Measurements from ENCODE around the gene CHIT1. TPM values are rescaled to one million over a fixed set of nuclear protein-coding genes. Genes with fewer than 3 reads are reported as not detected.
A peak's percentile ranks its signal among the peaks of the same experiment; 100 is the strongest.

CHIT1 gene
- total and polyA plus RNA-seq, 2 of the 8 experiments (the other 6 are each of a cell fraction or from before 2014, with no cell fraction given) = not detected

- DNase-seq (ENCODE audit: low read depth in 1 of 2, low spot score in 2 of 2) = no peak
- Histone ChIP-seq H3K4me1 (replicated peaks in 1 of 4; ENCODE audit: control insufficient read depth in 3 of 4, insufficient read depth in 4 of 4, low read length in 3 of 4) (peaks cover 0 to 3% (median 0%) of the 10 kb centered on the region in 4 experiments; a peak in 1 of 7 replicates), H3K4me2 (ENCODE audit: insufficient read depth in 1 of 2, low read depth in 2 of 2, low read length in 2 of 2) (no peak overlapping the region), H3K27ac (ENCODE audit: low read depth, low read length) (no peak overlapping the region), H3K27me3 (replicated peaks in 1 of 4; ENCODE audit: control insufficient read depth in 3 of 4, extremely low read depth in 1 of 4, insufficient read depth in 3 of 4, low read length in 3 of 4) (no peaks in the 10 kb centered on the region; a peak in 1 of 7 replicates), H3K9me3 (ENCODE audit: insufficient read depth in 2 of 2, low read depth in 1 of 2, low read length in 1 of 2) (no peaks in the 10 kb centered on the region), H3K9ac (replicated peaks in 1 of 4; ENCODE audit: extremely low read depth in 1 of 4, low read depth in 3 of 4, low read length in 3 of 4) (no peak overlapping the region), H3K79me1 (ENCODE audit: low read depth, low read length) (no peaks in the 10 kb centered on the region), H3K23ac (ENCODE audit: insufficient read length) (no peak overlapping the region), H3K36me3 (ENCODE audit: control insufficient read depth in 2 of 4, insufficient read depth in 4 of 4, low read length in 3 of 4) (no peaks in the 10 kb centered on the region), H3K4me3 (ENCODE audit: extremely low read depth in 1 of 4, insufficient read depth in 2 of 4, low read depth in 3 of 4, low read length in 4 of 4) (no peak overlapping the region), H3K23me2 (ENCODE audit: low read depth, low read length) (no peaks in the 10 kb centered on the region), H3K79me2 (ENCODE audit: control insufficient read depth in 1 of 2, insufficient read depth in 2 of 2, low read length in 2 of 2) (no peaks in the 10 kb centered on the region), H2AFZ (ENCODE audit: low read length) (no peak overlapping the region), H3K56ac (replicated peaks; ENCODE audit: insufficient read length, low read depth, low read length) (no peak overlapping the region), H2AK5ac (ENCODE audit: low read depth, low read length) (no peak overlapping the region), H3K14ac (ENCODE audit: insufficient read length) (no peak overlapping the region), H4K5ac (ENCODE audit: insufficient read length, low read depth, low read length) (no peak overlapping the region), H4K20me1 (replicated peaks in 1 of 2; ENCODE audit: control insufficient read depth in 1 of 2, insufficient read depth in 2 of 2, low read length in 2 of 2) (no peaks in the 10 kb centered on the region), H3K18ac (ENCODE audit: extremely low read depth, low read length) (no peak overlapping the region), H2BK20ac (ENCODE audit: low read length) (no peak overlapping the region), H4K8ac (ENCODE audit: extremely low read depth, insufficient read depth, low read length) (no peak overlapping the region), H2BK15ac (ENCODE audit: low read length) (no peak overlapping the region), H2BK5ac (ENCODE audit: low read depth, low read length) (no peak overlapping the region), H3K4ac (replicated peaks; ENCODE audit: insufficient read length, low read depth, low read length) (no peak overlapping the region), H2BK12ac (ENCODE audit: low read depth, low read length) (no peak overlapping the region), H2BK120ac (replicated peaks; ENCODE audit: low read depth, low read length) (no peak overlapping the region), H4K91ac (replicated peaks; ENCODE audit: insufficient read length, low read length) (no peak overlapping the region)
- CTCF ChIA-PET (ENCODE audit: partially characterized antibody) = interaction anchor here (0.8 to 6.7 kb wide), 18 partner anchors 9 to 158 kb away, joined by 3 to 55 read pairs (median 4); no protein-coding TSS in a partner anchor
- 63% methylated on average over 3 of the region's 3 CpGs; no CpG with 5 or more reads in 1 of the 2 experiments for WGBS, 2 experiments (ENCODE audit: extremely low coverage in 1 of 2, insufficient coverage in 1 of 2, insufficient read length in 1 of 2, insufficient replicate concordance in 2 of 2, low coverage in 1 of 2, low lambda C conversion rate in 2 of 2, missing lambda C conversion rate in 1 of 2)
- POLR2A ChIA-PET (ENCODE audit: partially characterized antibody) = interaction anchor here (1.0 to 1.1 kb wide), 2 partner anchors 9 to 70 kb away, joined by 3 to 4 read pairs; partner anchors contain the start of gene ADORA1
- FAIRE-seq = no peak
- TF ChIP-seq TCF12 (IDR thresholded peaks at IDR 0.05; ENCODE audit: low read depth, low read length) (no peak), ATF2 (IDR thresholded peaks at IDR 0.05; ENCODE audit: low read length) (no peak), YY1 (IDR thresholded peaks at IDR 0.05; ENCODE audit: low read depth, low read length) (no peak), POLR2A (IDR thresholded peaks at IDR 0.05; ENCODE audit: control extremely low read depth in 1 of 2, low read depth in 2 of 2, low read length in 2 of 2) (no peak), MAFK (IDR thresholded peaks at IDR 0.05; ENCODE audit: low read depth, low read length) (peak; percentile 43; the same call in 1 of the 2 replicates), SIRT6 (IDR thresholded peaks at IDR 0.05; ENCODE audit: low read length) (no peak), GABPA (IDR thresholded peaks at IDR 0.05; ENCODE audit: borderline replicate concordance, insufficient read depth, low read length) (no peak), BACH1 (IDR thresholded peaks at IDR 0.05; ENCODE audit: low read length) (peak; percentile 86), TAF7 (optimal IDR thresholded peaks at IDR 0.05; ENCODE audit: borderline replicate concordance, low read depth, low read length) (no peak), CTBP2 (IDR thresholded peaks at IDR 0.05; ENCODE audit: borderline replicate concordance, insufficient read depth, insufficient read length, low read length) (no peak), PHF8 (conservative IDR thresholded peaks at IDR 0.05; ENCODE audit: low read depth, low read length) (no peak)
- TF ChIP-seq, protein P1, sequence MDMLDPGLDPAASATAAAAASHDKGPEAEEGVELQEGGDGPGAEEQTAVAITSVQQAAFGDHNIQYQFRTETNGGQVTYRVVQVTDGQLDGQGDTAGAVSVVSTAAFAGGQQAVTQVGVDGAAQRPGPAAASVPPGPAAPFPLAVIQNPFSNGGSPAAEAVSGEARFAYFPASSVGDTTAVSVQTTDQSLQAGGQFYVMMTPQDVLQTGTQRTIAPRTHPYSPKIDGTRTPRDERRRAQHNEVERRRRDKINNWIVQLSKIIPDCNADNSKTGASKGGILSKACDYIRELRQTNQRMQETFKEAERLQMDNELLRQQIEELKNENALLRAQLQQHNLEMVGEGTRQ (IDR thresholded peaks at IDR 0.05; ENCODE audit: low read length) = no peak
These were observed 31.8 kb downstream of the CHIT1 start for GRCh38 chr1:203197625-203198024.

Data from H1 (cell line).